SK-N-SH treated with all-trans-retinoic acid at 6 μM for 48 hours (cell line): Measurements from ENCODE around the gene ID2.

Source experiments
- CSDC2 ChIP-seq: fragments of 250-450 bp; sonication (Bioruptor Pico); IDR thresholded peaks from 2 replicates; pipeline ENCODE4 v1.5.0; 2020; ENCODE audit warnings: mild to moderate bottlenecking, moderate library complexity
- ESRRG ChIP-seq: fragments of 250-450 bp; sonication (Bioruptor Pico); IDR thresholded peaks from 2 replicates; pipeline ENCODE4 v1.6.1; 2021; ENCODE audit warnings: mild to moderate bottlenecking
- ZFP30 ChIP-seq: fragments of 450-650 bp; formaldehyde crosslinking; IDR thresholded peaks from 2 replicates; pipeline ENCODE4 v1.5.0; 2022; ENCODE audit warnings: mild to moderate bottlenecking, moderate library complexity

- TF ChIP-seq CSDC2 (CRISPR knock-in tag) (no peak), ZFP30 (CRISPR knock-in tag) (no peak), ESRRG (CRISPR knock-in tag) (no peak)
Observed at GRCh38 chr2:8639122-8639635, 42.7 kb upstream of the ID2 start.
